Body of pancreas (tissue), 4 donors: Measurements from ENCODE around the gene ANKS1A.

ENCODE experiments used
- CTCF ChIP-seq, 7 experiments: fragments of 450-650 bp in 4 of 7; fragments of 200-600 bp in 3 of 7; sonication (generic) in 3 of 7; IDR thresholded peaks; one replicate each; pipeline ENCODE4 v1.5.1; 2016 to 2019; ENCODE audit warnings: antibody characterized with exemption in 7 of 7
- POLR2A ChIP-seq, 3 donors: fragments of 450-650 bp; IDR thresholded peaks; one replicate each; pipeline ENCODE4 v1.6.1; 2016; ENCODE audit warnings: antibody characterized with exemption in 3 of 3, mild to moderate bottlenecking in 2 of 3

- no peak for TF ChIP-seq CTCF (IDR thresholded peaks at IDR 0.05)
- no peak for TF ChIP-seq POLR2A (IDR thresholded peaks at IDR 0.05)
Measured at GRCh38 chr6:35011096-35012041, 122.3 kb downstream of the ANKS1A start.
